Lung (tissue), 12 donors: ENCODE results near the gene GABPB1. TPM values are rescaled to one million over a fixed set of nuclear protein-coding genes. Genes with fewer than 3 reads are reported as not detected.
A peak's percentile ranks its signal among the peaks of the same experiment; 100 is the strongest.

ENCODE experiments used
- ATAC-seq: fragments of 200-7000 bp; cut with Tn5 transposase; one replicate; pipeline ENCODE4 v1.9.1; 2020; ENCODE audit warnings: moderate number of reproducible peaks; ENCODE audit not compliant: insufficient read depth, low FRiP score
- DNase-seq, 3 donors: peaks; one replicate each; pipeline ENCODE4 v3.0.0-alpha.2; 2013 to 2017
- H3K27ac ChIP-seq, 2 donors: one replicate each; pipeline ENCODE4 v1.5.1; 2013; ENCODE audit warnings: mild to moderate bottlenecking in 2 of 2, moderate library complexity in 2 of 2, control low read depth in 1 of 2, inconsistent platforms in 1 of 2, low read depth in 1 of 2, low read length in 1 of 2
- H3K27me3 ChIP-seq, 3 donors: one replicate each; pipeline ENCODE4 v1.5.1; 2013; ENCODE audit warnings: low read length in 2 of 3; ENCODE audit not compliant: control insufficient read depth in 3 of 3, insufficient read depth in 3 of 3
- H3K36me3 ChIP-seq, 4 donors: one replicate each; pipeline ENCODE4 v1.5.1; 2013; ENCODE audit warnings: low read length in 4 of 4, mild to moderate bottlenecking in 1 of 4, moderate library complexity in 1 of 4; ENCODE audit not compliant: control insufficient read depth in 4 of 4, insufficient read depth in 4 of 4
- H3K4me1 ChIP-seq, 5 donors: one replicate each; pipeline ENCODE4 v1.5.1; 2013; ENCODE audit warnings: low read length in 5 of 5, mild to moderate bottlenecking in 2 of 5, moderate library complexity in 1 of 5; ENCODE audit not compliant: control insufficient read depth in 5 of 5, insufficient read depth in 5 of 5
- H3K4me3 ChIP-seq: one replicate; pipeline ENCODE4 v1.5.1; 2013; ENCODE audit warnings: mild to moderate bottlenecking, control low read depth, moderate library complexity
- H3K9ac ChIP-seq, 2 donors: one replicate each; pipeline ENCODE4 v1.5.1; 2013; ENCODE audit warnings: low read length in 2 of 2, control low read depth in 1 of 2; ENCODE audit not compliant: insufficient read depth in 1 of 2
- H3K9me3 ChIP-seq, 4 donors: one replicate each; pipeline ENCODE4 v1.5.1; 2013; ENCODE audit warnings: low read length in 3 of 4, mild to moderate bottlenecking in 1 of 4, moderate library complexity in 1 of 4; ENCODE audit not compliant: control insufficient read depth in 4 of 4, insufficient read depth in 3 of 4
- WGBS, 2 donors: extraction: QIAGEN DNeasy Blood & Tissue Kit; methylation state at CpG; one replicate each; pipeline ENCODE4 v1.1.7; 2013; 5-methylcytosine and 5-hydroxymethylcytosine counted together
- polyA plus RNA-seq, 2 donors: library from polyadenylated mRNA; stranded (reverse); fragments of 200-250 nt; gene quantifications; one replicate each; pipeline ENCODE4 v1.2.1, GENCODE V29; 2013
- total RNA-seq, 2 donors: library from RNA; depleted of rRNA in 1 of 2; stranded (reverse); fragments of >200 nt in 1 of 2; gene quantifications; one replicate each; pipeline ENCODE4 v1.2.1, GENCODE V29; 2014 to 2021
- TF ChIP-seq, protein P1 (sequence below): IDR thresholded peaks from 2 replicates; pipeline ENCODE4 v1.5.1; 2012; ENCODE audit warnings: mild to moderate bottlenecking; ENCODE audit errors: control extremely low read depth, extremely low read depth
- donor health status: control.
- donor health status: control.
- donor health status: Bipolar disorder and iron deficiency.
- donor health status: healthy.
- donor health status: DM: yes; HTN: yes; CAD: no.

GABPB1 gene
- total and polyA plus RNA-seq, 4 donors = 6.1 to 42.8 (median 13.6) TPM

- no peaks in the 10 kb centered on the region for H3K36me3 ChIP-seq
- ATAC-seq (no peak), DNase-seq (peak in 1 of 3 donors; percentile 10)
- no peak overlapping the region for H3K9ac ChIP-seq
- H3K9me3 ChIP-seq = no peaks in the 10 kb centered on the region
- 44 to 56% methylated on average over 4 of the region's 4 CpGs for WGBS, 2 donors
- H3K4me1 ChIP-seq = peaks cover 0 to 4% (median 0%) of the 10 kb centered on the region in 5 donors
- no peak overlapping the region for H3K4me3 ChIP-seq
- TF ChIP-seq, protein P1, sequence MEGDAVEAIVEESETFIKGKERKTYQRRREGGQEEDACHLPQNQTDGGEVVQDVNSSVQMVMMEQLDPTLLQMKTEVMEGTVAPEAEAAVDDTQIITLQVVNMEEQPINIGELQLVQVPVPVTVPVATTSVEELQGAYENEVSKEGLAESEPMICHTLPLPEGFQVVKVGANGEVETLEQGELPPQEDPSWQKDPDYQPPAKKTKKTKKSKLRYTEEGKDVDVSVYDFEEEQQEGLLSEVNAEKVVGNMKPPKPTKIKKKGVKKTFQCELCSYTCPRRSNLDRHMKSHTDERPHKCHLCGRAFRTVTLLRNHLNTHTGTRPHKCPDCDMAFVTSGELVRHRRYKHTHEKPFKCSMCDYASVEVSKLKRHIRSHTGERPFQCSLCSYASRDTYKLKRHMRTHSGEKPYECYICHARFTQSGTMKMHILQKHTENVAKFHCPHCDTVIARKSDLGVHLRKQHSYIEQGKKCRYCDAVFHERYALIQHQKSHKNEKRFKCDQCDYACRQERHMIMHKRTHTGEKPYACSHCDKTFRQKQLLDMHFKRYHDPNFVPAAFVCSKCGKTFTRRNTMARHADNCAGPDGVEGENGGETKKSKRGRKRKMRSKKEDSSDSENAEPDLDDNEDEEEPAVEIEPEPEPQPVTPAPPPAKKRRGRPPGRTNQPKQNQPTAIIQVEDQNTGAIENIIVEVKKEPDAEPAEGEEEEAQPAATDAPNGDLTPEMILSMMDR = no peak
- H3K27me3 ChIP-seq = no peaks in the 10 kb centered on the region
- no peak overlapping the region for H3K27ac ChIP-seq
Observed at GRCh38 chr15:50248994-50249582, 105.9 kb downstream of the GABPB1 start.

GRCh38 chr15:50247819-50248655 lies 107.0 kb downstream of the GABPB1 start:
- peaks cover 0 to 4% (median 0%) of the 10 kb centered on the region in 5 donors for H3K4me1 ChIP-seq
- no peak overlapping the region for H3K9ac ChIP-seq
- no peak overlapping the region for H3K4me3 ChIP-seq
- ATAC-seq = no peak
- DNase-seq = no peak
- no peaks in the 10 kb centered on the region for H3K27me3 ChIP-seq
- peak overlapping the region in 1 of 2 donors; percentile 21 for H3K27ac ChIP-seq
- TF ChIP-seq, protein P1 = no peak
- peaks cover 0 to 2% (median 0%) of the 10 kb centered on the region in 4 donors for H3K9me3 ChIP-seq
- no peaks in the 10 kb centered on the region for H3K36me3 ChIP-seq
- 76 to 80% methylated on average over 14 of the region's 14 CpGs for WGBS, 2 donors

GRCh38 chr15:50246631-50247030 lies 108.4 kb downstream of the GABPB1 start:
- ATAC-seq = no peak

More at GRCh38 chr15:50246631-50247030, 108.4 kb downstream of the GABPB1 start:
- Histone ChIP-seq H3K36me3 (no peaks in the 10 kb centered on the region), H3K4me1 (peaks cover 0 to 4% (median 0%) of the 10 kb centered on the region in 5 donors), H3K4me3 (no peak overlapping the region), H3K27ac (no peak overlapping the region), H3K9me3 (peaks cover 0 to 2% (median 0%) of the 10 kb centered on the region in 4 donors), H3K9ac (no peak overlapping the region), H3K27me3 (no peaks in the 10 kb centered on the region)
- TF ChIP-seq, protein P1 = no peak
- 94 to 96% methylated on average over 2 of the region's 2 CpGs for WGBS, 2 donors
- DNase-seq = no peak
